CMK (cell line): ENCODE data around the gene CTIF.

Source experiments
- DNase-seq: peaks from one replicate; pipeline ENCODE4 v3.0.0-alpha.2; 2010; ENCODE audit warnings: low read depth

CTIF gene

DNA sequence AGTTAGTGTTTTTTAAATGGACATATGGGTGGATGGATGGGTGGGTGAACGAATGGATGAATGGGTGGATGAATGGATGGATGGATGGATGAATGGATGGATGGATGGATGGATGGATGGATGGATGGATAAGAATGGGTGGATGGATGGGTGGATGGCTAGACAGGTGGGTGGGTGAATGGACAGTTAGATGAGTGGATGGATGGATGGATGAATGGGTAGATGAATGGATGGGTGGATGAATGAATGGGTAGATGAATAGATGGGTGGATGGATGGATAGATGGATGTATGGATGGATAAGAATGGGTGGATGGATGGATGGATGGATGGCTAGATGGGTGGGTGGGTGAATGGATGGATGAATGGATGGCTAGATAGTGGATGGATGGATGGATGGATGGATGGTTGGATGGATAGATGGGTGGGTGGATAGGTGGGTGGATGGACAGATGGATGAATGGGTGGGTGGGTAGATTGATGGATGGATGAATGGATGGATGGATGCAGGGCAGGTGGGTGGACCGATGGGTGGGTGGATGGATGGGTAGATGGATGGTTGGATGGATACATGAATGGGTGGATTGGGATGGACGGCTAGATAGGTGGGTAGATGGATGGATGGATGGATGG, 64.0 kb downstream of the CTIF start:
- no peak for DNase-seq

DNA sequence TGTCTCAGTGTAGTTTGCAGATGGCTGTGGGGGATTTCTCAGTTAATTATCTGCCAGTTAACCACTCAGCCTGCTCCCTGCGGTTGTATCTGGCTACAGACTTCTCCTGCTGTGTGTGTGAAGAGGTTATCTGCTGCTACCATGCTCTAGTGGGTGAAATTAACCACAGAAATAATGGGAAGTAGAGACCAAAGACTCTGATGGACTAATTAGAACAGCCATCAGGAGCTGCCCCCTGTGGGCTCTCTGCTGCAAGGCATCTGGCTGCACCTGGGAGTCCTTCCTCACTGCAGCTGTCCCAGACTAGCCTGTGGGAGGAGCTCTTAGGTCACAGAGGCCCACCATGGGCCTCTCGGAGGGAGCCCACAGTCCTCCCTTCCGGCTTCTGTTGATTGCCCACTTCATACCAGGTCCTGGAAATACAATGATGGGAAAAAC, 66.6 kb downstream of the CTIF start:
- DNase-seq = peak; percentile 78

DNA sequence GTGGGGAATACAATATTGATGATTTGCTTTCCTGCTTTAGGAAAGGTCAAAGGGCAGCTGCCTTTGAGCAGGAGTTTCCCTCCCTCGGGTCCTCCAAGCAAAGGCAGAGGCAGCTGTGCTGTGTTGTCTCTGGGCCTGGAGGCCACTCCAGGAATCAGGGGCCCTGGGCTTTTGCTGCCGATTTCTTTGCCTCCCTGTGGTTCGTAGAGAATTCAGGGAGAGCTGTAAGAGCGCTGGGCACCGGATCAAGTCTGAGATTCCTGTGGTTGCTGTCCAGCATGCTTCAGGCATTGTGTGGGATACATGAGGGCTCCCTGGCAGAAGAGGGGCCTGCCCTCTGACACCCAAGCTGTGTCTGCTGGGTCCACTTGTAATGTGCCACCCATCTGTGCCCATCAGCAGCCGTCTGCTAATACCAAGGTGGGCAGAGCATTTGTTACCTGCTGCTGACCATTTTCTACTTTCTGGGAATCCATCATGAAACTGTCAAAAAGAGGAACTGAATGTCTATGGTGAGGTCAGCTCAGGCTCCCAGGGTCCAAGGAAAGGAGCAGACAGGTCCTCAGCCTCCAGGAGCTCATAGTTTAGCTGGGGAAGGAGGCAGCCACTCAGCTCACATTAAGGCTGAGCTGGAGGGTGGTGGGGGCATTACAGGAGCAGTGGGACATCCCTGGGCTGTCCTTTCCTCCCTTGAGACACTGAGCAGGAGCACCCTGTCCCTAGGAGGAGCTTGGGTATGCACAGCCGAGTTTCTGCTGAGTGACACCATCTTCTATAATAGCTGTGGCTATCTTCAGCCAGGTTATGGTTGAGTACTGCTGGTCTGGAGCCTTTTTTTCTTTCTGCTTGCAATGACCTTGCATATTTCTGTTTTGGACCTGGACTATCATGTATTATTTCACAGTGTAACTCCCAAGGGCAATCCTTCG, 68.5 kb downstream of the CTIF start:
- no peak for DNase-seq

DNA sequence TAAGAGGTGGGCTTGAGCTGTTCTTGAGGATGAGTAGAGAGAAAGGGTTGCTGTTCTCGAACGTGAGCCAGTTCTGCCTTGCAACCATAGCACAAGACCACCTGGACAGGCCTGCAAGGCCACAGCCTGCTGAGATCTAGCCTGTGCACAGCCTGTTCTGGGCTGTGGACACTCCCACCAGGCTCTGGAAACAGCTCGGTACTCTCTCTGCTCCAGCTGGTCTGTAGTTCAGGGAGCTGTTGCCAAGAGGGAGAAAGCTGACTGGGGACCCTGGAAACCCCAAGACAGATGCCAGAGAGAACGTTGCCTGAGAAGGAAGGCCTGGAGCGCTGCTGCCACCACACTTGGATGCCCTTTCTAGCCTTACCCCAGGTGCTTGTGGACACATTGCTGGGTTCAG, 69.8 kb downstream of the CTIF start:
- DNase-seq = no peak

DNA sequence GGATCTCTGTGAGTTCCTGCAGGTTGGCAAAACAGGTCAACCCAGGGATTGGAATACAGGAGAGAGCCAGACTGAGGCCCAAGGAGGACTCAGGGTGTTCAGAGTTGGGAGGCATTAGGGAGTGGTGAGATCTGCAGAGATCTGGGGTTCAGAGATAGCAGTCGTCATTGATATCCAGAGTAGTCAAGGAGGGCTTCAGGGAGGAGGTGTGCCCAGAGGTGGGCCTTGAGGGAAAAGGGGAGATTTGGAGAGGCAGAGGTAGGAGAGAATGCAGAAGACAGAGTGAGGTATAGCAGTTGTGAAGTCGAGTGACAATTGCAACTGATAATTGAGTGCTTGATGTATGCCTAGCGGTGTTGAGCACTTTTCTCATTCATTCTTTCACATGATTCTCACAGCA, 70.3 kb downstream of the CTIF start:
- DNase-seq = no peak

DNA sequence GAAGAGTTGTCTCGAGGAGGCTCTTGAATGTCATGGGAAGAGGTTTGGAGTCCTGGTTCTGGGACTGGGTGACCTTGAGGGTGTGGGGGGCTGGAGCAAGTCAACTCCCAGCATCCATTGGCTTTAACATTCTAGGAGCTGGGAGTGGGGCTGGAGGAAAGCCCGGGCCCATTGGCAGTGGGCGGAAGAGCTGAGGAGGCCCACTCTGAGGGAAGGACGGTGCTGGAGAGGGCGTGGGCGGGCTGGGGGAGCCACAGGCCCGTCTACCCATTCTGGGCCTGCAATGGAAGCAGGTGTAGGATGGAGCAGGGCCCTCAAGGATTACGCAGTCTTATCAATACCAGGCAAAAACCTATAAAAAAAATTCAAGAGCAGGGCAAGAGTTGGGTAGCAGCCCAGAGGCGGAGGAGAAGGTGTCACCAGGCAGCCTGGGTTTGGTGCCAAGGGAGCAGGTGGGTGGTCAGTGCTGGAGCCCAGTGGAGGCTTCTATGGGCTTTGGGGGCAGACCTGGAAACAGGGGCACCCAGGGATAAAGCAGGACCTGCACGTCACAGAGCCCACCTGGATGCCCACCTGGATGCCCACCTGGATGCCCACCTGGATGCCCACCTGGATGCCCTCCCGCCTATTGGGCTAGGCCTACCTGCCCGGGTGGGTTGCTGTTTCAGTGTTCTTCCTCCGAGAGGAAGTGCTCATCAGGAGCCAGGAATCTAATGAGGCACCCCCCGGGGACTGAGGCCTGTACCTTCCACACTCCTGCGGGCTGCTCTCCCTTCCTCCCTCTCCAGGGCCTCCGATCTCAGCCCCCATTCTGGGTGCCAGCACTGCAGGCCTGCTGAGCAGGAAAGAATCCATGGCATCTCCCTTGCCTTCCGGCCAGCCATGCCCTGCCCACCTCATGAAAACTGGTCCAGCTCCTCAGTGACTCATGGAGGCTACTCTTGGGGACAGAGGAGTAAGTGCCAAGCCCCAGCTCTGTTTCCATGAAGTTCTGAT, 71.3 kb downstream of the CTIF start:
- no peak for DNase-seq

DNA sequence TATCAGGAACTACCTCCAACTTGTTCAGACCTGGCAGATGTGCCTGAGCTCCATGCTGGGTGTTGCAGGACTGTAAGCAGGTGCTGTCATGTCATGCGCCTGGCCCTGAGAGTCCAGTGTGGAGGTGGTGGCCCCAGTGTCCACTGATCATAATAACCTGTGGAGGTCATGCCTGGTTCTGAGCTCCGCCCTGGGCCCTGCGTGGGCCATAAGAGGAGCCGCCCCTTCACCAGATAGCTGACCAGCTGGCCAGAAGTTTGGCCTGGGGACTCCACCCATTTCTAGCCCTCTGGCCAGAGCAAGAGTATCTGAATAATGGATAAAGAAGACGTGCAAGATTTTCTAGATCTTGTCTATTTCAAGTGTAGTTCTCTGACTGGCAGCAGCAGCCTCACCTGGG, 72.4 kb downstream of the CTIF start:
- DNase-seq = no peak

DNA sequence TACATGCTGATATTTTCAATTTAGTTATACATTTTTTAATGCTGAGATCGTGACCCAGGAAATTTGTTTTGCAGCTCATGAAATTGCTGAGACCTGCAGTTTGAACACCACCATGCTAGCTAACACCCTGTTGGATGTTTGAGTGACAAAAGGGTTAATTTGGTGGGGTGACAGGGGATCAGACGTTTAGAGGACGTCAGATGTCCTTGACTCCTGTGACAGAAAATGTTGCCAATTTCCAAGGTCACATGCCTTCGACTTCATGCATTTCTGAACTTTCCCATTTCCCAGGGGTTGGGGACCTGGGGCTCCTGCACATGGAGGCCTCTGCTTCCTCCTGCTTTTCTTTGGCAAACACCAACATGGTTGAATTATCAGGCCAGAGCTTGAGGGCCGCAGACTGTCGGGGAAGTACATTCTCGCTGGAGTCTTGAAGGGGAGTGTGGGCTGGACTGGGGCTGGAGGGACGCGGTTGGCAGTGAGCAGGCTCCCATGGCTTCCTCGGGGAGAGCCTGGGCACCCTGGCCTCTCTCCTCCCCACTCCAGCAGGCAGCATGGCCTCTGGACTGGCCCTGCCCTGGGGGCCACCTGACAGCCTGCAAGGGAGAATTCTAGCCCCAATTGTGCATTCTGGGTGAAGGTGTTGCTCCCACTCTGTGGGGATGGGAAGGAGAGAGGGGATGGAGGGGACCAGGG, 73.1 kb downstream of the CTIF start:
- no peak for DNase-seq

DNA sequence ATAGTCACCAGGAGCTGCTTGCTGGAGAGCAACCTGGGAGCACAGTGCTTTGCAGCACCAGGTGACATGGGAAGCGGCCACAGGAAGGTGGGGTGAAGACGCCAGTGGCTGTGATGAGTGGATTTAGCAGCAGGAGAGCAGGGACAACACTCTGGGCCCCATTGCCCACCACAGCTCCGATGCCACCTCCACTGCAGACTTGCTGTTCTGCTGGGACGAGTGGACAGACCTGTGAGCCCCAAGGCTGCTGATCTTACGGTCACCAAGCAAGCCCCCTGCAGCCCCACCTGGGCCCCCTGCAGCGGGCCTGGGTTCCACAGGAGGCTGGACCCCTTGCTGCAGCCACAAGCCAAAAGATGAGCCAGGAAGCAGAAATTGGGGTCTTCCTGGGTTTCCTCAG, 73.7 kb downstream of the CTIF start:
- no peak for DNase-seq

DNA sequence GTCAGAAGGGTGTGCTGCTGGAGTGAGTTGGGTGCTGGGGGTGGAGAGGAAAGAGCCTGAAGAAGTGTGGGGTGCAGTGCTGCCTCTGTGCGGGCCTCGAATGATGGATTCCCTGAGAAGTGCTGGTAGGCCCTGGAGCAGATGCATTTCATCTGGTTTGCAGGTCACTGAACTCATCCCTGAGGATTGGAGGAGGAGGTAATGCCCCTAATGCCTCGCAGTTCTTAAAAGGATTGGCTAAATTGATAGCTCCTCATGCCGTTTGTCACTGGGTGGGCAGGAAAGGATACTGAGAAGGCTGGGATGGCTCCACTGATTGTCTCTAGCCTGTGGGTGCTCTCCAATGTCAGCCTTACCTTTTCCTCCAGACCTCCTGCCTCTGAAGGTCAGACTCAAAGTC, 74.1 kb downstream of the CTIF start:
- DNase-seq = no peak

DNA sequence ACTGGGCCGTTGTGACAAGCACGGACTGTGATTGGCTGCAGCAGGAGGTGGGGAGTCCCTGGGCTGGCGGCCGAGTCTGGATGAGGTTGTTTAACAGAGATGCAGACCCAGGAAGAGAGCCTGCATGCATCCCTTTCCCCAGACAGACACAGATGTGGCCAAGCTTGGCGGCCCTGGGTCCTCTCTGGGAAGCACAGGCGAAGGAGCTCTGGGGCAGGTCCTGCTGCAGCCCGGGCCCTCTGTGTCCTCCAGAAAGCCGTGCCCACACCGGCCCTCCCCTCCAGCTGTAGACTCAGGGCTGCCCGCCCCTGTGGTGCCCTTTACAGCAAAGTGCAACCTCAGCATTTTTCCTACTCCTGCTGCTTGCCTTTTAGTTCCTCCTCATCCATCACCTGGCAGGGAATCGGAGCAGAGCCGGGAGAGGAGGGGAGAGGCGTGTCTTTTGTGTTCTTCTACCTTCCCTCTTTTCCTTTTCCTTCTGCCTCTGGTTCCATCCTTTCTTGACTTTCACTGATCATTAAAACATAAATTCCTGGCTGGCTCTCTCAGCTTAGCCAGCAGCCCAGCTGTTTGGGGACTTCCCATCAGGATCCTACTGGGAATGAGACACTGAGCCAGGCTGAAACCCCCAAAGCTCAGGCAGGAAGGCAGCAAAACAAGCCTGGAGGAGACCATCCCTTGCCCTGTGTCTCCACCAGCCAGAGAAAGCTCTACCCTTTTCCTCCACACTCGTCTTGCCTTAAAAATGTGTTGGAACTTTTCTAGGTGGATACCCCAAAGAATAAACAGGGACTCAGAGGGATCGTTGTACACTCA, 75.0 kb downstream of the CTIF start:
- no peak for DNase-seq

DNA sequence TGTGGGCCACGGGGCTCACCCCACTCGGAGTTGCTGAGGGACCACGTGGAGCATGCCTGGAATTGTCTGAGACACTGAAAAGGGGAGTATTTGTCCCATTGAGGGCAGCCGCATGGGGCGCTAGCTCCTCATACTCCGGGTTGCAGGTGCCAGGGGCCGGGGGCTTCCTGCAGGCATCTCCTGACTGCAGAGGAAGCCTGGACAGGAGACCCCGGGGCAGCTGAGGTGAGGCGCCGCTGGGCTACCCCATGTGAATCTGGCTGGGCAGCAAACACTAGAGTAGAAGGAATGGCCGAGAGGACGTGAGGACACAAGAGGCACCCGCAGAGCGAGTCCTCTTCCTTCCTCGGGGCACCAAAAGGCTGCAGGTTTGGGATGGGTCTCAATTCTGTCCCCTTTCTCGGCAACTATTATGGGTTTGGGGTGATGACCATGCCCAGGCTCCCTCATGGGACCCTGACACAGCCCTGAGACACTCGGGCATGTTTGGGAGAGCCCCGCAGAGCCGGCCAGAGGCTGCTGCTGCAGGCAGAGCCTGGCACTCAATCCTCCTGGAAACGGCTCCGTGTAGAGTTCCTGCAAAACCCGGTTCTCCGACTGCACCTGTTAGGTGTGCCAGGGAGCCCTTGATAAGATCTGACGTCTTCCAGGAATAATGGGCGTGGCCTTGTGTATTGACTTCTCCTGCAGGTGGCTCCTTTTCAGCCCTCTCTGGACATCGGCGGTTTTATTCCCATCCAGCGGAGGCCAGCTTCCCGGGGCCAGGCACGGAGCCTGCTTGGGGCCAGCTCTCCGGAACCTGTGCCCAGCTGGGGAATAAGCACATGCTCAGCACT, 77.0 kb downstream of the CTIF start:
- DNase-seq = no peak

DNA sequence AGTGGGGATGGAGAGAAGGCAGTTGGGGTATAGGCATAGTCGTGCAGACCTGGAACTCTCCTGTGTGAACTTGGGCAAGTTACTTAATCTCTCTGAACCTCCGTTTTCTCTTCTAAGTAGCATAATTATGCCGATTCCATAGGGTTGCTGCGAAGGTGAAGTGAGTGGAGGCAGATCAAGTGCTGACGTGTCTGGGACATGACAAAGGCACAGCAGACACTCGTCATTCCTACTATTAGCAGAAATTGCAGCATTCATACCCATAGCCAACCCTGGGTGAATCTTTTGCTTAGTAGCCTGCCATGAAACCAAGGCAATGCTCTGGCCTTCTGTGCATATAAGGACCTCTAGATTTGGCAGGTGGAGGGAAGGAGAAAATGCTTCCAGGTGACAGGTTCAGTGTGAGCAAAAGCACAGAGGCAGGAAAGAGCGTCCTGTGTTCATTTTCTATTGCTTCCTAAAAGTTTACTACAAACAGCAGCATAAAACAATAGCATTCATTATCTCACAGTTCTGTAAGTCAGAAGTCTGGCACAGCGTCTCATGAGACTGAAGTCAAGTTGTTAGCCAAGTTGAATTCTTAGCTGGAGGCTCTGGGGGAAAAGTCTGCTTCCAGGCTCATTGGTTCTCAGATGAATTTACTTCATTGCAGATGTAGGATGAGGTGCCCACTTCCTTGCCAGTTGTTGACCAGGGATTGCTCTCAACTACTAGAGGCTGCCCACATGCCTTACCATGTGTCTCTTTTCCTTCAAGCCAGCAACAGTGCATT, 77.8 kb downstream of the CTIF start:
- DNase-seq = no peak

DNA sequence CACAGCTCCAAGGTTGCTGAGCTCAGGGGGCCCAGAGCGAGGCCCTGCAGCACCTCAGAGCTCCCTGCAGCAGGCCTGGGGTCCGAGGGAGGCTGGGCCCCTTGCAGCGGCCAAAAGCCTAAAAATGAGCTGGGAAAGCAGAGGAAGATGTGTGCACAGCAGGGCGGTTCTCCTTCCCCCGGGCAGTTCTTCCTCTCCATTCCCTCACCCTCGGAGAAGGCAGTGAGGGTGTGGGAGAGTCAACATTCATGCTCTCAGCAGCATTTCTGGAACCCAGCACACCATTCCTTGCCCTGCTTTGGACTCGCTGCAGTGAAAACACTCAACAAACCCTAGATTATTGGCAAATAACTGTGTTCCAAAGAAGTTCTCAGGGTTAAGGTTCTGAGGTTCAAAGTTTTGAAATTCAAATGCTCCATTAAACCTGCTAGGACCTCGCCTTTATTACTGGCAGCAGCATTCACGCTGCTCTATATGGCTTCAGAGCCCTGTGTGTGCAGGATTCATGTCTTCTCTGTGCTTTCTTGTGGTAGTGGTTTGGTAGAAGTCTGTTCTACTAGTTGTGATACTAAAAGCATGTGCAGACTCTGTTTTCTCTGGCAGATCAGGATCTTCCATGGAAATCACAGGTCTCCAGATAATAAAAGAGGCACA, 79.1 kb downstream of the CTIF start:
- DNase-seq = no peak

DNA sequence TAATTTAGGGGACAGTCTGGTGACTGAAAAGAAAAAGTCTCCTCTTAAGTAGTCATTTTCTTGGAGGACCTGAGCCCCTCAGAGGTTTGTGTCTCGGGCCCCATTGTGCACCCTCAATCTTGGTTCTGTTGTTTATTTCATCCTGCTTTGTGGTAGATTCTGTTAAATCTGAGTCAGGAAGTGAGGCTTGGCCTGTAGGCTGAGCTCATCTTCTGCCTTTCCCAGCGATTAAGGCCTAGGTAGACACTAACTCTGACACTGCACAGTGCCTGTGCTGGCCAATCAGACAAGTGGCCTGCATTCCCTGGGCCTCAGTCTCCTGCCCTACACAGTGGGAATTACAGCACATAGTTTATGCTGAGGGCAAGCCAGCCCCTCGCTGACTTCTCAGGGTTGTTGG, 80.2 kb downstream of the CTIF start:
- no peak for DNase-seq

DNA sequence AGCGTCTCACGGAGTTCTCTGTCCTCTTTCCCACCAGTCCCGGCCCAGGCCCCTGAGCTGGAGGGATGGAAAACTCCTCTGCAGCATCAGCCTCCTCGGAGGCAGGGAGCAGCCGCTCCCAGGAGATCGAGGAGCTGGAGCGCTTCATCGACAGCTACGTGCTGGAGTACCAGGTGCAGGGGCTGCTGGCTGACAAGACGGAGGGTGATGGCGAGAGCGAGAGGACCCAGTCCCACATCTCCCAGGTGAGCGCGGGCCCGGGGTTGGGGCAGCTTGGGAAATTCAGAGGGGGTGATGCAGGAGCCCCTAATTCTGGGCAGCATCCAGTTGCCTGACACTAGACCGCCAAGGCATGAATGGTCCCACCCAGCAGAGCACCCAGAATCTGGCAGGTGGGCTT, 80.7 kb downstream of the CTIF start:
- DNase-seq = no peak

DNA sequence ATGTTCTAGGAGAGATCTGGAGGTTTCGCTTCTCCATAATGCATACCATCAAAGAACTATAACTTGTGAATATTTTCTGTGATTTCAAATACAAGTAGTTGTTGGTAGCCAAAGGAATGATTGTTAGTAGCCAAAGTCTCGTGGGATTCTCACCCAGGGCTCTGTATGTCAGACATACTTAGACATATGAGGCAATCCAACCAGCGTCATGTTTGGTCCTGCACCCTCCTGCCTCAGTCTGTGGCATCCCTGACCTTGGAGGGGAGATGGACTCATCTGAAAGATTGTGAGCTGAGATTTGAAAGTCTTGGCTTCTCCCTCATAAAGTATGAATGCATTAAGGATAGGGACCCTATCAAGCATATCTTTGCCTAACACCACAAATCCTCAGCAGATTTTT, 81.2 kb downstream of the CTIF start:
- no peak for DNase-seq

DNA sequence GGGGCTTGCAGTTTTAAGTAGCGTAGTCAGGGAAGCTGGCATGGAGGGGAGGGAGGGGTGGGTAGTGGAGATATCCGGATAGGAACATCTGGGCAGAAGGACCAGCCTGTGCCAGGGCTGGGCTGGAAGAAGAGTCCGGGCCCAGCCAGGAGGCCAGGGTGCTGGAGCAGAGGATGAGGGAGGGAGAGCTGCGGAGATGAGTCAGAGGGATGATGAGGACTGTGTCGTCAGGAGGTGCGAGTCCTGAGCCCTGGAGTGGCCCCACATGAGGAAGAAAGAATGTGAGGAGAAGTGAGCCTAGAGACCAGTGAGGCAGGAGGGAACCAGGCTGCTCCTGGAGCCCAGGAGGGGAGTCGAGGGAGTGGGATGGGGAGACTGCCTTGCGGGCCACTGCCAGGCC, 82.4 kb downstream of the CTIF start:
- DNase-seq = no peak
